ENCODE results near the gene RBMX. TPM values are rescaled to one million over a fixed set of nuclear protein-coding genes. Genes with fewer than 3 reads are reported as not detected.

Gene RBMX
- total RNA-seq, 1 experiment from 2014 or later, result 414 TPM

DNA sequence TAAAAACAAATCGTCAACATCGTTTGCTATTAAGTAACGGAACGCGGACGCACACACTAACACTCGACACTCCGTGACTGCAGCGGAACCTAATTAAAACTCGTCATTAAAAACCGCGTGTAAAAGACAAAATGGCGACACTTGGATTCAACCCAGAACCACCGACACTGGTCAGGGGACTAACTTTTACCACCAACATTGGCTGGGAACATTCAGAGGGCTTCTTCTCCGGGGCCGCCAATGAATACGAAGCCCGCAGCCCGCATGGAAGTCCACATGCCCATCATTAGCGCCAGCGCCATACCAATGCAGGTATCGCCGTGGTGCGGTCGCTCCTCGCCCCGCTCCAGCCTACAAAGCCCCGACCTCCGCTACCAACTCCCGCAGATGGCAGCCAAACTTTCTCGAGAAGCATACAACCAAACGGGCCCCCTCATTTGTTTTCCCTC, 498 bp downstream of the RBMX start:
- H3K27ac Mint-ChIP-seq, result peak overlapping the region; percentile 95 to 99 (median 99)
- peak overlapping the region; percentile 58 for H3K4me2 ChIP-seq (ENCODE audit: insufficient read depth, insufficient read length, low read length)
- peaks cover 4% of the 10 kb centered on the region for H3K27me3 Mint-ChIP-seq (ENCODE audit: low read depth)
- peak overlapping the region; percentile 82; the same call in 1 of the 2 replicates for H3K4ac ChIP-seq (ENCODE audit: low read depth, low read length)
- H3K27me3 ChIP-seq (ENCODE audit: insufficient read depth, low read length), result no peaks in the 10 kb centered on the region
- H3K56ac ChIP-seq (ENCODE audit: insufficient read length, low read depth, low read length), result peak overlapping the region; percentile 85
- H3K4me1 ChIP-seq (ENCODE audit: insufficient read depth, low read length), result no peaks in the 10 kb centered on the region
- peaks cover 40 to 54% (median 46%) of the 10 kb centered on the region in 3 experiments for H3K36me3 Mint-ChIP-seq (ENCODE audit: insufficient read depth in 1 of 3, low read depth in 3 of 3)
- H3K9me3 ChIP-seq (ENCODE audit: control insufficient read depth, low read depth, low read length), result peaks cover 24% of the 10 kb centered on the region
- H3K14ac ChIP-seq (ENCODE audit: insufficient read depth, low read length), result peak overlapping the region; percentile 99
- no peak for DNase-seq
- H3K4me1 Mint-ChIP-seq, result peaks cover 9 to 29% of the 10 kb centered on the region in 2 experiments
- TF ChIP-seq, protein P1, sequence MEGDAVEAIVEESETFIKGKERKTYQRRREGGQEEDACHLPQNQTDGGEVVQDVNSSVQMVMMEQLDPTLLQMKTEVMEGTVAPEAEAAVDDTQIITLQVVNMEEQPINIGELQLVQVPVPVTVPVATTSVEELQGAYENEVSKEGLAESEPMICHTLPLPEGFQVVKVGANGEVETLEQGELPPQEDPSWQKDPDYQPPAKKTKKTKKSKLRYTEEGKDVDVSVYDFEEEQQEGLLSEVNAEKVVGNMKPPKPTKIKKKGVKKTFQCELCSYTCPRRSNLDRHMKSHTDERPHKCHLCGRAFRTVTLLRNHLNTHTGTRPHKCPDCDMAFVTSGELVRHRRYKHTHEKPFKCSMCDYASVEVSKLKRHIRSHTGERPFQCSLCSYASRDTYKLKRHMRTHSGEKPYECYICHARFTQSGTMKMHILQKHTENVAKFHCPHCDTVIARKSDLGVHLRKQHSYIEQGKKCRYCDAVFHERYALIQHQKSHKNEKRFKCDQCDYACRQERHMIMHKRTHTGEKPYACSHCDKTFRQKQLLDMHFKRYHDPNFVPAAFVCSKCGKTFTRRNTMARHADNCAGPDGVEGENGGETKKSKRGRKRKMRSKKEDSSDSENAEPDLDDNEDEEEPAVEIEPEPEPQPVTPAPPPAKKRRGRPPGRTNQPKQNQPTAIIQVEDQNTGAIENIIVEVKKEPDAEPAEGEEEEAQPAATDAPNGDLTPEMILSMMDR (conservative IDR thresholded peaks at IDR 0.05), result no peak
- no peaks in the 10 kb centered on the region for H4K20me1 ChIP-seq (ENCODE audit: control insufficient read depth, insufficient read depth, insufficient read length)
- no peak overlapping the region for H2BK12ac ChIP-seq (ENCODE audit: insufficient read length, low read depth, low read length)
- no peak overlapping the region for H2BK20ac ChIP-seq (ENCODE audit: low read depth, low read length, poor library complexity, severe bottlenecking)
- H3K4me3 Mint-ChIP-seq, result peak overlapping the region; percentile 89 to 97
- no peaks in the 10 kb centered on the region for H3K79me1 ChIP-seq (ENCODE audit: insufficient read depth, low read depth, low read length, poor library complexity, severe bottlenecking)
- H3K9ac ChIP-seq (ENCODE audit: extremely low read depth, insufficient read length, low read length), result peak overlapping the region; percentile 100
- H4K5ac ChIP-seq (ENCODE audit: insufficient read length, low read depth, low read length), result peak overlapping the region; percentile 97
- peak overlapping the region; percentile 97 for H3K18ac ChIP-seq (ENCODE audit: insufficient read length, low read depth, low read length)
- H3K79me2 ChIP-seq (ENCODE audit: insufficient read depth, low read length), result peaks cover 12% of the 10 kb centered on the region; the same call in 1 of the 2 replicates
- no peak overlapping the region for H3T11ph ChIP-seq (ENCODE audit: low read length)
- peak overlapping the region; percentile 65 for H2BK120ac ChIP-seq (ENCODE audit: low read depth, low read length, poor library complexity, severe bottlenecking)
- H4K91ac ChIP-seq (ENCODE audit: insufficient read length, low read depth, low read length), result peak overlapping the region; percentile 87
- H2BK5ac ChIP-seq (ENCODE audit: insufficient read length, low read length), result peak overlapping the region; percentile 78
- H3K23ac ChIP-seq (ENCODE audit: insufficient read length, low read depth, low read length), result no peak overlapping the region
- H2BK15ac ChIP-seq (ENCODE audit: low read depth, low read length), result no peak overlapping the region
- no peak overlapping the region for H2AFZ ChIP-seq (ENCODE audit: low read length)
- H3K27ac ChIP-seq (ENCODE audit: insufficient read length, low read depth, low read length), result peak overlapping the region; percentile 51
- peak overlapping the region; percentile 89 for H4K8ac ChIP-seq (replicated peaks; ENCODE audit: insufficient read length, low read depth, low read length)
- no CpG with 5 or more reads among the region's 32 CpGs for WGBS (ENCODE audit: extremely low coverage, insufficient read length, low lambda C conversion rate)
- no peak overlapping the region for H2AK5ac ChIP-seq (ENCODE audit: insufficient read length, low read length)
- H3K9me3 Mint-ChIP-seq, result peaks cover 67 to 72% of the 10 kb centered on the region in 2 experiments
- no peaks in the 10 kb centered on the region for H3K23me2 ChIP-seq (ENCODE audit: insufficient read length, low read depth, low read length, poor library complexity, severe bottlenecking)
